ENCODE results near the gene PPP1R2.
"Not testable (repeated sequence)": the region's sequence is repeated elsewhere in the genome, so short reads cannot be mapped to it uniquely, and the experiment has no call there.

The PPP1R2 gene

DNA sequence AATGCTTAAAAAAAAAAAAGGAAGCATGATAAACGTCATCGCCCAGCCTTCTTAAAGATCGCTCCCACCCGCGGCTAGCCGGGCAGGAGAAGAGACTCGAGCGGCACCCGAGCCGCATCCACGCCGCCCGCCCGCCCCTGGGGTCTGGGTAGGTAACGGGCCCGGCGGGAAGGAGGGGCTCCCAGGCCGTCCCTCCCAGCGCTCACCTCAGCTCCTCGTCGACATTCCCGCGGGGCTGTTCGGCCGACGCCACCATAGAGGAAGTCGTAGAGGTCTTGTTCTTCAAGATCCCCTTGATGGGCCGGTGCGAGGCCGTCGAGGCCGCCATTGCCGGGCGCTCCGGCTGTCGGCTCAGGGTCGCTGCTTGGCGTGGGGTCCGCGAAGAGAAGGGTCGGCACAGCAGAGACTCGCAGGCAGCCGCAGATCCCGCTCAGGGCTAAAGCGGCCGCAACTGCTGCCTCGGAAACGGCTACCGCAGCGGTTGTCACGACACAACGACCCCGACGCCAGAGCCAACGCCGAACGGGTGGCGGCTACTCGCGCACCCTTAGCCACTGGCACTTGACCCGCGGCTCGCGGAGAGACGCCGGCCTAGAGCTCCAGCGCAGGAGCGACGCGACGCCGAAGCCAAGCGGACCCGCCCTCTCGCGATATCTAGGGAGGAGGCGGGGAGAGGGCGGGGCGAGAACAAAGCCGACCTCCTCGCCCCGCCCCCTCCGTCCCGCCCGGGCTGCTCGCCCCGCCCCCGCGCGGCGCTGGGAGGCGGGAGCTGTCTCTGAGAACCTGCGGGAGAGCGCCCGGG is at the start of gene PPP1R2:
Gene PPP1R2 (minus strand): TSS at position 628 of the 802 bp plus-strand sequence. CDS start 300 bp downstream, at position 328.
- DNase-seq (ENCODE audit: low read depth in 2 of 3, low spot score in 2 of 3) = peak; percentile 79 to 88 (median 87)

DNA sequence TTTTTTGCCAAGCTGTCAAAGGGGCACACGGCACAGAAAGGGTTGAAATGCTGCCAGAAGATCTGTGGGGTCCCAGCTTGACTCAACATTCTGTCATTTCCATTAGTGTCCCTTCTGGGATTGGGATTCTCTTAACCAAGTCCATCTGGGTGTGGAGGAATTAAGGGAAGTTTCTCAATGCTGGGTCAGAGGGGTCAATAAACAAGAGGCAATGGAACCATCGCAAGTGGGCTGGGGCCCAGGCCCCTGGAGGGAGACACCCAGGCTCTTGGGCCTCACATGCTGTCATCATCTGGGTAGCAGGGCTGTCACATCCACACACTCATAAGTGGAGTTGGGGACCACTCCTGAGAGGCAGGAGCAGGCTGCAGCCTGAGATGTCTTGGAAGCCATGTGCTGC is 48.7 kb upstream of the PPP1R2 start:
- no peak for DNase-seq (ENCODE audit: low read depth in 2 of 3, low spot score in 2 of 3)

DNA sequence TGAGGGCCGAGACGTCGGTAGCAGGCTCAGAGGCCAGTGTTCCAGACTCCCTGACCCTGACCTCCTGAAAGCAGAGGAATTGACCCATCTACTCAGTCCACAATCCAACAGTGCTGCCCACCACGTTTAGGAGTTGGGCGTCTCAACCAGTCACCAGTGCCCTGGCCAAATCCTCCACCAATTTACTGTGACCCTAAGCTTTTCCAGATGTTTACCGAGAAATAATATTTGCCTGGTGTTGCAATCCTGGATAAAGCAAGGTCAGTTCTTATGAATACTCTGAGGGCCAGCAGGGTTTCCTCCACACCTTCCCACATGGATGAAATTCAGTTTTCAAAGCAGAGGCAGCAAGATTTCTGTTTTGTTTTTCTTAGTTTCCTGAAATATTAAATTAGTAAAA is 48.1 kb upstream of the PPP1R2 start:
- DNase-seq (ENCODE audit: low read depth in 2 of 3, low spot score in 2 of 3) = no peak

DNA sequence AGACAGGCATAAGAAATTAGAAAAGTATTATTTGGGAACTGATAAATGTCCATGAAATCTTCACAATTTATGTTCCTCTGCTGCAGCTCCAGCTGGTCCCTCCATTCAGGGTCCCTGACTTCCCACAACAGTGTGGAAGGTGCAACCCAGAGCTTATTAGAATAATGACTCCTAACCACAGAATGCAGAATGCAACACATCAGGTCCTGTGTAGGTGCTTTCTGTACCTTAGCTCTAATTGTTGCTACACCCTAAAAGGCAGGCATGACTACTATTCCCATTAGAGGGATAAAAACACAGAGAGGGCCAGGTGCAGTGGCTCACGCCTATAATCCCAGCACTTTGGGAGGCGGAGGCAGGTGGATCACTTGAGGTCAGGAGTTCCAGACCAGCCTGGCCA is 47.3 kb upstream of the PPP1R2 start:
- DNase-seq (ENCODE audit: low read depth in 2 of 3, low spot score in 2 of 3) = not testable (repeated sequence)

DNA sequence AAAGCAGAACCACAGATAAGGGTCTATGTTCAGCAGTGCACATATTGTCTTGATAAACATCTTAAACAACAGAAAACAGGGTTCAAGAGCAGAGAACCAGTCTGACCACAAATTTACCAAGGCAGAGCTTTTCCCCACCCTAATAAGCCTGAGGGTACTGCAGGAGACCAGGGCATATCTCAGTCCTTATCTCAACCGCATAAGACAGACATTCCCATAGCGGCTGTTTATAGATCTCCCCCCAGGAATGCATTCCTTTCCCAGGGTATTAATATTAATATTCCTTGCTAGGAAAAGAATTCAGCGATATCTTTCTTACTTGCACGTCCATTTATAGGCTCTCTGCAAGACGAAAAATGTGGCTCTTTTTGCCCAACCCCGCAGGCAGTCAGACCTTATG is 46.7 kb upstream of the PPP1R2 start:
- DNase-seq (ENCODE audit: low read depth in 2 of 3, low spot score in 2 of 3) = not testable (repeated sequence)

DNA sequence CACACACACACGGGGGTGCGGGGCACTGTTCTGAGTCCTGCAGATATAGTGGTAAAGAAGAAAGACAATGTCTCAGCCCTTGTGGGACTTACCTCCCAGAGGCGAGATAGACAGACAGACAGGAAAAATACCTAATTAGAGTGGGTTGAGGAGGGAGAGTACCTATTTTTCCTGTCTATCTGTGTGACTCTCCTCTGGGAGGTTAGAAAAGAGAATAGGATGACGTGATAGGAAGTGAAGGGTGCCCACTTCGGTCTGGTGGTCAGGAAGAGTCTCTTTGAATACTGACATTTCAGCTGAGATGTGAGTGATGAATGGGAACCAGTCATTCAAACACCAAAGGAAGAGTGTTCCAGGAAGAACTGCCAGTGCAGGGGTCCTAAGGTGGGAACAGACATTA is 44.7 kb upstream of the PPP1R2 start:
- no peak for DNase-seq (ENCODE audit: low read depth in 2 of 3, low spot score in 2 of 3)

DNA sequence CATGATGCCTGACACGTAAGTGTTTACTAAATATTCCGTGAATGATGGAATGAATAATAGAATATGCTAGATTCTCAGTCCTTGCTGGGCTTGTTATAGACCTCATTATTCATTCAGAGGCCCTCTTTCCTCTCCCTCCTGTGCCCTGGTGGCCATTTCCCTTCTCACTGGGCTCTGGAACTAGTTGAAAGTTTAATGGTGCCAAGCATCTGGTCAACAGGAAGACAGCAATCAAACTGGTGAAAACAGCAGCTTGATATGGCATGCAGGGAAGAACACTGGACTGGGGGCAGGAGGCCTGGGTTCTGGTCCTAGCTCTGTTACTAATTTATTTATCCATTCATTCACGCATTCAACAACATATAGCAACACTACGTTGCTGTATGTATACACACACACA is 44.3 kb upstream of the PPP1R2 start:
- DNase-seq (ENCODE audit: low read depth in 2 of 3, low spot score in 2 of 3) = no peak

DNA sequence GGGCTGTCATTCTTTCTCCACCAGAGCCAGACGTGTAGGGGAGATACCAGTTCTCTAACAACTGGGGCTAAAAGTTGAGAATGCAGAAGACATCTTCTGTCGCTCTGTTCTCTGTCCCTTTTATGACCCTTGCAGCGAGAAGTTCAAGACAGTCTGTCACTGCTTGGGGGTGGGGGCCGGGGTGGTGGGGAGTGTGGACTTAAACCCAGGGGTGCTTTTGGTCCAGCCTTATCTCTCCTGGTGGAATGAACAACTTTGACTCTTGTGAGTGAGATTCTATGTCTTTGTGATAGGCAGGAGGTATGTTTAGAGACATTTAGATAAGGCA is 41.4 kb upstream of the PPP1R2 start:
- no peak for DNase-seq (ENCODE audit: low read depth in 2 of 3, low spot score in 2 of 3)

DNA sequence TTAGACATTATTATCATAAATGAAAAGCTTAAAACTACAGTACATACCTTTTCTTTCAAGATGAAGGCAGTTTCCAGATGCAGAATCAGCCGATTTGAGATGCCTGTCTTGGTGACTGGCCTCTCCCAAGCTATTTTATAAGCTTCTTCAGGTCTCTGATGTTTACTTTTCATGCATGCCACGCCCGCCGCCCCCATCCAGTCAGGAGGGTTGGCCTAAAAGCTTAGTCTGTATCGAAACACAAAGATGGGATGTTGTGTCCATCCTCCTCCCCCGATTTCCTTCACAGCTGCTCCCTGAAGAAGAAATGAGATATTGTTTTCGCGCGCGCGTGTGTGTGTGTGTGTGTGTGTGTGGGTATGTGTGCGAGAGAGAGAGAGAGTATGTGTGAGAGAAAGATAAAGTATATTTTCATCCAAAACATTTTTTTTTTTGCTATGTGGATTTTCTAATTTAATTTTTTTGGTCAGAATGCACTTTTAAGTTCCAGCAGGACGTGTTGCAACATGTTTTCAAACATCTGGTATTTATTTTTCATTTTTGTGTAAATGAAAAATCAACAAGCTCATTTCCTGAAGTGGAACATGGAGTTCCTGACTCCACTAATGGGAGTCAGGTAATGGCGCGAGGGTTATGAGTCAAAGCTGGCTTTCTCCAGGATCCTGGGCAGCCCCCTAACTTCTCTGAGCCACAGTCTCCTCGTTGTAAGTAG is 40.9 kb upstream of the PPP1R2 start, which contains the start of gene APOD:
Gene APOD (minus strand): TSS at position 110 of the 712 bp plus-strand sequence. CDS start 4,479 bp downstream, outside the sequence.
- no peak for DNase-seq (ENCODE audit: low read depth in 2 of 3, low spot score in 2 of 3)

DNA sequence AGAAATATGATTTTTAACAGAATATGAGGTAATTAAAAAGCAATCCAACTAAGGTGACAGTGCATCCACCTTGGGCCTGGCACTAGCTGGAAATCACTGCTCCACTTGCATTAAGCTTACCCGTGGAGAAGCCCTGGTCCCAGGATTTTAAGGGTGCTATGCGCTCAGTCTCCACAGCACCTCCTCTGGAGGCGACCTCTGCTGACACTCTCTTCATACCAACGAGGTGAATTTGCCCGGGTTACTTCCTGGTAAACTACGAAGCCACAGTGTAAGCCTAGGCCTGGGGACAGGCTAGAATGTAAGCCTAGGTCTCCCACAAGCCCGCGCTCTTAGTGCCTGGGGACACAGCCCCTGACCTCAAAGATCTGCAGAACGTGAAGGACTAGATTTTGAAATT is 39.8 kb upstream of the PPP1R2 start:
- no peak for DNase-seq (ENCODE audit: low read depth in 2 of 3, low spot score in 2 of 3)

DNA sequence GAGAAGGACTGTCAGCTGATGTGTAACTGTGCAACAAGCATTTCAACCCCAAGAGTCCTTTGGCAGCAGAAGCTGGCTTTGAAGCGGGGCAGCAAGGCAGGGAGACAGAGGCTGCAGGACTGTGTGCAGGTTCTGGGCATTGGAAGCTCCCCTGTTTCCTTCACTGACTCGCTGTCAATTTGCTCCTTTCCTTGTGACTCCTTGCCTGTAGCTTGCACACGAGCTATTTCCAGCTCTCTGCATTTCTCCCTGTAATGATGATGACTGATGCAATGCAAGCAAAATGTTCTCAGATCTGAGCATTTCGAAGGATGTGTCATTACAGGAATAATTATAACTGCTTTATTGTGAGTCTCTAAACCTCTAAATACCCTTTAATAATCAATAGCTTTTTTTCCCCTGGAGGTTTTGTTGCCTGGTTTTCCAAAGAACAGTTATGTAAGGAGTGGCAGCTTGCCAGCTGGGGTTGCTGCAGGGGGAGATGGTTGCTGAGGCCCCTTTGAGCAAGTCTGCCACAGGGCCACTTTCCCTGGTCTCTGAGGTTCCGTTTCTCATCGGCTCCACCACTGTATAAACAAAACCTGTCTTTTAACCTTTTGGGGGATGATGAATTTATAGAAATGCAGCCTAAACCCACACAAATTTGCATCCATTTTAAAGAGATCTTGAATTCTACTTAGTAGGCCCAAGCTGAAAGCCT is 37.8 kb upstream of the PPP1R2 start:
- no peak for DNase-seq (ENCODE audit: low read depth in 2 of 3, low spot score in 2 of 3)

DNA sequence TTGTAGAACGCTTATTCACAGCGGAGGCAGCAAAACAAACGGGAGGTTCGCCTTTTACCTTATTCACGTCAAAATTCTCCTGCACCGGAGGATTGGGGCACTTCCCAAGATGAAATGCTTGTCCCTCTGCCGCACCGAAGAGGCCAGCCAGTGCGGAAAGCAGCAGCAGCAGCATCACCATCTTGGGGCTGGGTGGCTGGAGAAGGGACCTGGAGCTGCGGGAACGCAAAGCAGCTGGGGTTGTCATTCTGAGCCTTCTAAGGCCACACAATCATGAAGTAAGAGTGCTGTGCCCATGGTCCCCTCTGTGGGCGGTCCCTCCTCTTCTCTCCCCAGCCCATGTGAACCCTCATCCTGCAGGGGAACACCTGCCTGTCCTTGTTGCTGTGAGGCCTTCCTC is 36.2 kb upstream of the PPP1R2 start:
- no peak for DNase-seq (ENCODE audit: low read depth in 2 of 3, low spot score in 2 of 3)

DNA sequence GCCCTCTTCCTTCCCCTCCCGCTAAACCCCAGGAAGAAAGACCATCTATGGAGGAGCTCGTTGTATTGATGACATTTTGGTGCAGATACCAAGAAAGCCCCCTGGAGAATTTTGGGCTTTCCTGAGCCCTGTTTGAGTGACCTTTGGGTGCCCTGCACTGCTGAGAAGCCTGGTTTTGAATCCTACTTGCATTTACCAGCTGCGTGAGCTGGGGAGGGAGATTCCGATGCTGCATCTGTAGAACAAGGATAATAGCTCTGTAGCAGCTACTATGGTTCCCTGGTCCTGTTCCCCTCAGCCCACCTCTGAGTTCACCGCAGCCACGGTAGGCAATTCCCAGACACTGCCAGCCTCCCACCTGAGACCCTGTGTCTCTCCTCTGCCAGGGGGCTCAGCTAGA is 35.4 kb upstream of the PPP1R2 start:
- DNase-seq (ENCODE audit: low read depth in 2 of 3, low spot score in 2 of 3) = no peak

DNA sequence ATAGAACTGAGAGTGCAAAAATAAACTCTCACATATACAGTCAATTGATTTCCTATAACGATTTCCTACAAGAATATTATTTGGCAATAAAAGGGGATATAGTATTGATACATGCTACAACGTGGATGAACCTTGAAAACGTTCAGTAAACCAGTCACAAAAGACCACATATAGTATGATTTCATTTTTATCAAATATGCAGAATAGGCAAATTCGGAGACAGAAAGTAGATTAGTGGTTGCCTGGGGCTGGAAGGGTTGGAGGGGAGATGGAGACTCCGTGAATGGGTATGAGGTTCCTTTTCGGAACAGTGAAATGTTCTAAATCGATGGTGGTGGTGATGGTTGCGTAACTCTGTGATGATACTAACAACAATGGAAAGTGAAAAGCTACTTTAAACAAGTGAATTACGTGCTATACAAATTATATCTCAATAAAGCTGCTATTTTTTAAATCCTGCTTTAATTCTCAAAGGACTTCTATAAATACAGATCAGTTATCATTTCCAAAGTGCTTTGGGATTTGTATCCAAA is 34.6 kb upstream of the PPP1R2 start:
- no peak for DNase-seq (ENCODE audit: low read depth in 2 of 3, low spot score in 2 of 3)

DNA sequence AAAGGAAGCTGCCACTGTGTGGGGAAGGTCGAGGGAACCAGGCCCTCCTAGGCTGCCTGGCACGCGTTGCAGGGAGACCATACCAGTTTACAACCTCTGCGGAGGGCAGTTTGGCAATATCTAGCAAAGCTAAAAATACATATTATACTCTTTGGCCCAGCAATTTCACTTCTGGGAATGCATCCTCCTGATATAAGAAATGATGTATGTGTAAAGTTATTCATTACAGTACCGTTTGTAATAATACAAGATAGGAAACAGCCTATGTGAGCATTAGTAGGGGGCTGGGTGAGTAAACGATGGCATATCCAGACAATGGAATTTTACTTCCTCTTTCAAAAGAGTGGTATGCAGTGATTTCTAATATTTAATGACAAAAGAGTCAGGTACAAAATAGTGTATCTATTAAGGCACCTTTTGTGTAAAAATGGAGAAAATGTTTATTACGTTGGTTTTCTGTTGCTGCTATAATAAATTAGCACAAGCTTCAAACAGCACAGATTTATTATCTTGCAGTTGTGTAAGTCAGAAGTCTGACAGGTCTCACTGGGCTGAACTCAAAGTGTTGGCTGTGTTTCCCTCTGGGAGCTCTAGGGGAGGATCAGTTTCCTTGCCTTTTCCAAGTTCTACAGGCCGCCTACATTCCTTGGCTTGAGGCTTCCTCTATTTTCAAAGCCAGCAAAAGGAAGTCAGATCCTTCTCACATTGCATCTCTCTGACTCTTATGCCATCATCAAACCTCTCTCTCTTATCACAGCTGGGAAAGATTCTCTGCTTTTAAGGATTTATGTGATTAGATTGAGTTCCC is 31.6 kb upstream of the PPP1R2 start:
- no peak for DNase-seq (ENCODE audit: low read depth in 2 of 3, low spot score in 2 of 3)

DNA sequence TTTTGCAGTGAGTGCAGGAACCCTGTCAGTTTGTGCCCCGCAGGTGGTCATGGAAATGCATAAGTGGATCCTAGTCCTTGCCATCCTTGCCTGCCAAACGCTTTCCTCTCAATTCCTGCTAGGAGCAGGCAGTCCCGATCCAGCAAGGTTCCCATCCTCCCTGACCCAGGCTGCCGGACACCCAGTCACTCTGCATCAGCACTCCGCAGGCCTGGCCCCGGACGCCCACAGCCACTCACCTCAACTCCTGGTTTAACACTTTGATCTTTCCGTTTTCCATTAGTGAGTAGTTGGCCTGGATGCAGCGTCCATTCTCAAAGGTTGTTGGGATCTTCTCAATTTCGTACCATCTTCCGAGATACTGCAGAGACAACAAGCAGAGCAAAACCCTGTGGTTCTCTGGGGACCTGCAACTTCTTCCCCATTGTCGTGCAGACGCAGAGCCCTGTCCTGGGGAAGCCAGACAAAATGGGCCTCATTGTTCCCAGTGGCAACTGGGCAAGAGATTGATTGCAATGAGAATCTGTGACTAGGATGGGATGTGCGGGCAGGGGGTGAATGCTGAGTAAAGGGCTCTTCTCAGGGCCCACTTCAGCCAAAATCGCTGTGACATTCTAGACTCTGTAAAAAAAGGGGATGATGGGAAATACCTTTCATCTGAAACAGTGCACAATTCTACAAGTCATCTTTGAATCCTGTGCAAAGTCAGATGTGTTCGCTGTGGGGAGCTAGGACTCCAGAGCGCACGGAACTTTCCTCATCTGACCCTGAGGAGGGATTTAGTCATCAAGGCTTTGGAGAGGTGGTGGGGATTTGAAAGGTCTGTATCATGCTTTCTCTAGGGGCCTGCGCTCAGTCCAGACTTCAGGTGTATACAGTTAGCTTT is 30.7 kb upstream of the PPP1R2 start:
- no peak for DNase-seq (ENCODE audit: low read depth in 2 of 3, low spot score in 2 of 3)

DNA sequence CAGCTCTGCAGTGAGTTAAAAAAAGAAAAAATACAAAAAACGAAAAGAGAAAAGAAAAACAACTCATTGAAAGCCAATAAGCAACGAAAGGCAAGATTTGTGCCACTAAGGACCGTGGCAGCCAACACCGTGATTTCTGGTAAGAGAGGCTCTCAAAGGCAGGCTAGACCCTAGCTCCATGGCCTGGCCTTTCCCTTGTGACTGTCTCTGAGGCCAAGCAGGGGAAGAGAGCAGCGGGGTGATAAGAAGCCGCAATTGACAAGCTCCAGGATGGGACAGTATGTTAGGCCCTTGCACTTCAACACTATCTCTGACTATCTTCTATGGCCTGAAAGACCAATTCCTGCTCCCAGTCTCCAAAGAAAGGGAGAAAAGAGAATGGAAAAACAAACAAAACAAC is 28.2 kb upstream of the PPP1R2 start:
- no peak for DNase-seq (ENCODE audit: low read depth in 2 of 3, low spot score in 2 of 3)

DNA sequence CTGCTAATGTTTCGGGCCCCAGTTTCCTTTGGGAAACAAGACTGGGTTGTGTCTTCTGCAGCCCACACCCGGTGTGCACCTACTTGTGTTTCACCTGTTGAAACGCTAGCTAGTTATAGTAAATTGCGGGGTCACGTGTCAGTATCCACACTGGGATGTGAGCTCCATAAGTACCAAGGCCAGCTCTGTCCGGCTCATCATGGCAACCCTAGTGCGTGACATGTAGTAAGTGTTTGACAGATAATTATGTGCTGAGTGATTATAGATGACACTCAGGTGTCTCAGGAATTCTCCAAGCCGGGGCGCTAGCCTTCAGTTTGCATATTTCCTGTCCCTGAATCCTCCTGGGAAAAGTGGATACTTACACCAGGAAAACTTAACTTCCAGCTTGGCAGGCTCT is 27.8 kb upstream of the PPP1R2 start:
- no peak for DNase-seq (ENCODE audit: low read depth in 2 of 3, low spot score in 2 of 3)

DNA sequence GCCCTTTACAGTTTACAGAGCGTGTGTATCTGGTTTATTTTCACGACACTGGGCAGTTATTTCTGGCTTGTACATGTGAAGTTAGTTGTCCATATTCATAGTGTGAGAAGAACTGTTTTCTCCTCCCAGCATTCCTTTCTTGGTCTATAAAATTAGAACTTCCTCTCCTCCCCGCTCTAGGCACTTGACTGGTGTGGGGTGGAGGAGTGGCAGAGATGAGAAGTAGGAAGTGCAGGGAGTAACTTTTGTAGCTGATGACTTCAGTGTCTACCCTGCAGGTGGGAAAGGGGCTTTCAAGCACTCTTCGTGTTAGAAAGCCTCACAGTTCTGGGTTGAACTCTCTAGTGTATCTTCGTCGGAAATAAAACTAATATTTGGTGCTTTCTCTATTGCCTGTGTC is 27.2 kb upstream of the PPP1R2 start:
- no peak for DNase-seq (ENCODE audit: low read depth in 2 of 3, low spot score in 2 of 3)

DNA sequence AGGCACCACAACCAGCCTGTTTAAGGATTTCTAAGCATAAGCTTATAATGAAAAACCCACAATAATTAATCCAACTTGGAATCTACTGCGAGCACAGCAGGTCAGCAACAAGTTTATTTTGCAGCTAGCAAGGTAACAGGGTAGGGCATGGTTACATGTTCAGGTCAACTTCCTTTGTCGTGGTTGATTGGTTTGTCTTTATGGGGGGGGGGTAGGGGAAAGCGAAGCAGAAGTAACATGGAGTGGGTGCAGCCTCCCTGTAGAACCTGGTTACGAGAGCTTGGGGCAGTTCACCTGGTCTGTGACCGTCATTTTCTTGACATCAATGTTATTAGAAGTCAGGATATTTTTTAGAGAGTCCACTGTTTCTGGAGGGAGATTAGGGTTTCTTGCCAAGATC is 25.5 kb upstream of the PPP1R2 start:
- no peak for DNase-seq (ENCODE audit: low read depth in 2 of 3, low spot score in 2 of 3)

All from activated CD8-positive, alpha-beta memory T cell treated with anti-CD3 and anti-CD28 coated beads for 48 hours (primary cell).